ENCODE measurements around the gene TMC1. TPM values are rescaled to one million over a fixed set of nuclear protein-coding genes. Genes with fewer than 3 reads are reported as not detected.

The TMC1 gene
- total RNA-seq, 2 experiments from 2014 or later, result not detected

Other genes starting within 250 kb of the TMC1 start
- 100 to 1,000 TPM in 1 of 2 experiments, 10 to 100 TPM in 1; 71.7 to 112 TPM for gene ZFAND5, start 156.4 kb upstream of the TMC1 start, total RNA-seq

All from activated CD8-positive, alpha-beta memory T cell treated with anti-CD3 and anti-CD28 coated beads, Interleukin-2, amount 10 ng/mL, durations not matched to agents 7 days and 5 days (primary cell).